GM12872 (cell line): ENCODE results near the gene HSPB1.

Experiments
- TF ChIP-seq, protein P1 (sequence below): IDR thresholded peaks from 3 replicates; pipeline ENCODE4 v1.5.1; 2011; ENCODE audit warnings: low read depth, mild to moderate bottlenecking, low read length, moderate library complexity; ENCODE audit not compliant: insufficient read depth

The HSPB1 gene

DNA sequence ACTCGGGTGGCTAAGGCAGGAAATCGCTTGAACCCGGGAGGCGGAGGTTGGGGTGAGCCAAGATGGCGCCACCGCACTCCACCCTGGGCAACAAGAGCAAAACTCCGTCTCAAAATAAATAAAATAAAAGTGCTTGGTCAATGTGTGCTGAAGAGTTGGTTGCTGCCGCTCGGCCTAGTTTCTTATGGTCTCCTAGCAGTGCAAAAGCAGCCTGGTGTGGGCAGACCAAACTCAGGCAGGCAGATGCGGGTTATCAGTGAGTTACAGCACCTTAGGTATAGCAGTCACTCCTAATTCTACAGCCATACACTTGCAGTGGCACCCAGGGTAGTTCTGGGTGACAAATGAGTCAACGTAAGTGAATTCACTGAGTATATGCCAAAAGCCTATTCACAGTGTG, 22.6 kb downstream of the HSPB1 start:
- TF ChIP-seq, protein P1, sequence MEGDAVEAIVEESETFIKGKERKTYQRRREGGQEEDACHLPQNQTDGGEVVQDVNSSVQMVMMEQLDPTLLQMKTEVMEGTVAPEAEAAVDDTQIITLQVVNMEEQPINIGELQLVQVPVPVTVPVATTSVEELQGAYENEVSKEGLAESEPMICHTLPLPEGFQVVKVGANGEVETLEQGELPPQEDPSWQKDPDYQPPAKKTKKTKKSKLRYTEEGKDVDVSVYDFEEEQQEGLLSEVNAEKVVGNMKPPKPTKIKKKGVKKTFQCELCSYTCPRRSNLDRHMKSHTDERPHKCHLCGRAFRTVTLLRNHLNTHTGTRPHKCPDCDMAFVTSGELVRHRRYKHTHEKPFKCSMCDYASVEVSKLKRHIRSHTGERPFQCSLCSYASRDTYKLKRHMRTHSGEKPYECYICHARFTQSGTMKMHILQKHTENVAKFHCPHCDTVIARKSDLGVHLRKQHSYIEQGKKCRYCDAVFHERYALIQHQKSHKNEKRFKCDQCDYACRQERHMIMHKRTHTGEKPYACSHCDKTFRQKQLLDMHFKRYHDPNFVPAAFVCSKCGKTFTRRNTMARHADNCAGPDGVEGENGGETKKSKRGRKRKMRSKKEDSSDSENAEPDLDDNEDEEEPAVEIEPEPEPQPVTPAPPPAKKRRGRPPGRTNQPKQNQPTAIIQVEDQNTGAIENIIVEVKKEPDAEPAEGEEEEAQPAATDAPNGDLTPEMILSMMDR = no peak

GRCh38 chr7:76325811-76326210, 23.3 kb downstream of the HSPB1 start:
- TF ChIP-seq, protein P1 = no peak

- TF ChIP-seq, protein P1 = no peak
Observed at GRCh38 chr7:76326646-76327233, 24.3 kb downstream of the HSPB1 start.

DNA sequence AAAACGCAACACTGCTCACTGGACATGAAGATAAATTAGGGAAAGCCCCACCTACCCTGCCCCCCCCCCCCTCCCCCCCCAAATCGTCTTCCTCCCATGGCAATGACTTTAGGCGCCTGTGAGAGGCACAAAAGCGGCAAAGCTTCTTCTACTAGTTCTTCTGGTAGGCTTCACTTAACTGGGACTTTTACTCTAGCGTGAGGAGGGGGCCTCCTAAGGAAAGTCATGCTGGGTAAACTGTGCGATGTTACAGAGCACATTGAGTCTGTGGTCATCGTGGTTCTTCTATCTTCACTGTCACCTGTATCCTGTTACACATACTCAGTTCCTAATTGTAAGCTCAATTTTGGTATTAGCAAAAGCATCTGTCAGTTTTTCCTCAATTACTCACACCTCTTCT, 25.1 kb downstream of the HSPB1 start:
- TF ChIP-seq, protein P1 = no peak

DNA sequence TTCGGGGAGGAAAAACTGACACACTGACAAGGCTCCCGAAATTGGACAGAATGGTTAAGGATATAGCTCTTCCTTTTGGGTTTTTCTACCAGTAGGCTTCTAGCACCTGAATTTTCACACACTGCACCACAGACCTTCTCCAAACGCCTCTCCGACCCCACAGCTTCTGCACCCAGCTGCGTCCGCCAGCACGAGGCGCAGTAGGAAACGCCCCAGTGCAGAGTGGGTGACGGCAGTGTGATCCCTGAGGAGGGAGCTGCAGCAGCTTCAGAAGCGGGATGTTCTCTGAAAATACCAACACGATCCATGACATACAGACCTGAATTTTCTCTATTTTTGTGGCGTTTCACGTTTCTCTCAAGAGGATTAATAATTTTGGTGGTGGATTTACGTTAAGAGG, 25.9 kb downstream of the HSPB1 start:
- TF ChIP-seq, protein P1 = no peak

GRCh38 chr7:76329479-76329878, 27.0 kb downstream of the HSPB1 start:
- TF ChIP-seq, protein P1 = no peak

DNA sequence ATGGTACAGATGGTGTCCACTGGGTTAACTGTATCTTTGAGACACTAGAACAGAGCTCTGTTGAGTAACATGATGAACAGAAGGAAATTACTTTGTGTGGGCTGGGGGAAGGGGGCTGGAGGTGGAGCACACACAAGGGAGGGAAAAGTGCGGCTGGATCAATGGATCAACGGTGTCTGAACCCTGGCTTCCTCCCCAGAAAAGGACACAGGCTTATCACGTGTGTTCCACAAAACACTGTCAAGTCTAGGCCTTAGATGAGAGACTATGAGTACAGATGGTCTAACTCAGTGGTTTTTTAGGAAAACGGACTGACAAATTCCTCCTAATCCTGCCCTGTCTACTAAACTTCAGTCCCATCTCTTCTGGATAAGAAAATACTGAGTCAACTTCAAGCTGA, 27.8 kb downstream of the HSPB1 start:
- TF ChIP-seq, protein P1 = no peak
